ENCODE data around the gene ETFB.
A peak's percentile ranks its signal among the peaks of the same experiment; 100 is the strongest.
"Not testable (repeated sequence)": the region's sequence is repeated elsewhere in the genome, so short reads cannot be mapped to it uniquely, and the experiment has no call there.

The ETFB gene

DNA sequence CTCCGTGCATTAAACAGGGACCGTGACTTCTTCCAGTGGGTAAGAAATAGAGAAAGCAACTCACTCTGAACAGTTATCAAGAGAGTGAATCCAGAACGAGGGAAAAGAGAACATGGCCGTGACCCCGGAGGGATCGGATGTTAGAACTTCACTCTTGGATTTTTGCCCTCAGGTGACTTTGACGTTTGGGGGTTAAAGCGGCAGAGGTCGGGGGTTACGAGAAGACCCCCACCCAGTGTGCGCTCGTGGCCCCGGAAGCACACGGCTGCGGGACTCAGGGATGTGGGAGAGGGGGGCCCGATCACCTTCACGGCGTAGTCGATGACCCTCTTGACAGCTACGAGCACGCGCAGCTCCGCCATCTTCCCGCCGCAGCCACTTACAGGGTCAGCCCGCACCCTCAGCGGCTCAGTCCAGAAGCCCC lies at the start of gene ETFB:
TSS of gene ETFB (minus strand) at position 424 of the 424 bp plus-strand sequence. CDS start at position 362, 62 bp downstream.
- in situ Hi-C loops (cut with HindIII; ENCODE audit: low pct_ligation_motif_present, low pct_unique_long_range_greater_than_20kb, low sequenced_read_pairs), result no loop called here
- DNase-seq, result no peak

DNA sequence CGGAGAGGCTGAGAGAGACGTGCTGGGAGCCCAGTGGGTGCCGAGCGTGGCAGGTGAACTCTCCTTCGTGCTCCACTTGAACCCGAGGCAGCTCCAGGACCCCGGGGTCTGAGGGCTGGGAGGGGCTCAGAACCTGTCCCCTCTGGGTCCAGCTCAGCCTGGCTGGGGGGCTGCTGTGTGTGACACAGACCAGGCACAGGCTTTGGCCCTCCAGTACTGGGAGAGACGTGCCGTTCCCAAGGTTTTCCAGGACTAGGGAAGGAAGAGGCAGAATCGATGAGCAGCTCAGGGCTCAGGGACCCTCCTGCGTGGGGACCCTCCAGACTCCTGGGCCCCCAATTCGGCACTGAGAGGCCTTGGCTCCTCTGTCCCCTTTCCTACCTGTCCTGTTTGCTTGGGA lies 49.0 kb upstream of the ETFB start:
- DNase-seq, result no peak
- in situ Hi-C loops (cut with HindIII; ENCODE audit: low pct_ligation_motif_present, low pct_unique_long_range_greater_than_20kb, low sequenced_read_pairs), result no loop called here

DNA sequence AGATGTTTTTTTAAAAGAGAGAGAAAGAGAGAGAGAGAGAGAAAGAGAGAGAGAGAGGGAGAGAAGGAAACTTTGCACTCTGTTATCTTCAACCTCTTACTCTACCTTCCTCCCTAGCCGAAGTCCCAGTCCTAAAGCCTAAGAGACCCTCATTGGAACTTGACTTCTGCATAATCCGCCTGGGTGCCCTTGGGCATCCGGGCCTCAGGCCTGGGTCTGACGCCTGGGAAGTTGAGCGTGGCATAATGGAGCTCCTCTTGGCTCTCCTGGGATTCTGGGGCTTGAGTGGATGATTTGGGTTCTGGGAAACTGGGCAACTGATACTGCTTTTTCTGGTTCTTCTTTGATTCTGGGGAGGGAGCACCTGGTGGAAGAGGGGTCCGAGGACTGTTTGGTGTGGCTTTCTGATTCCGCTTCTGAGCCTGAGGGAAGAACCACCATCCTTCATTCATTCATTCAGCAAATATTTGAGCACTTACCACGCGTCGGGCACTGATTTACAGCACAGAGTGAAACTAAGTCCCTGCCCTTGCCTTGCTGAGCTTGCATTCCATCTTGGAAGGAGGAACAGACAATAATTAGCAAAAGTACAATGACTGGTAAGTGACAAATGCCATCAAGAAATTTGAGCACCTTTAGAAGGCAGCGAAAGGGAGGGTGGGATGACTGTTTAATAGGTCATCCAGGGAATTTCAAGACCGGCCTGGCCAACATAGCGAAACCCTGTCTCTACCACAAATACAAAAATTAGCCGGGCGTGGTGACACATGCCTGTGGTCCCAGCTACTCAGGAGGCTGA lies 45.0 kb upstream of the ETFB start:
- no peak for DNase-seq
- in situ Hi-C loops (cut with HindIII; ENCODE audit: low pct_ligation_motif_present, low pct_unique_long_range_greater_than_20kb, low sequenced_read_pairs), result no loop called here

DNA sequence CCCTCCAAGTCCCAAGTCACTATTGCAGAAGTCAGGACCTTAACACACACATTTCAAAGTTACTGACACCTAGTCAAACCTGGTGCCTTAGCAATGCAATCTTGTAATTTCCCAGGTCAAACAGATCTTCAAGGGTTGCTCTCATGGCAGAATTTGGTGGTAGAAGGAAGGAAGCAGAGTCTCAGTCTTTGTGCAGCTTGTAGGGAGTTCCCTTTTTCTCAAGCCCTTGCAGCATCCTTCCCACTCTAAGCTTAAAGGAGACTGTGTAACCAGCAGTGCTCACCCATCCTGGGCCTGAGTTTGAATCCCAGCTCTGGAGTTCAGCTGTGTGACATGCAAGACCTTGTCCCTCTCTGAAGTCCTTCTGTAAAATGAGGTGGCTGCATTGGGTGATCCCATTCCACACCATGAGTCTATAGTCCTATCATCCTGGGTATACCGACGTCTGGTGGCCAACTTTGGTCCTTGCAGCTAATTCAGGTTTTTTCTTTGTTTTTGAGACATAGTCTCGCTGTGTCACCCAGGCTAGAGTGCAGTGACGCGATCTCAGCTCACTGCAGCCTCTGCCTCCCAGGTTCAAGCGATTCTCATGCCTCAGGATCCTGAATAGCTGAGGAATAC lies 41.4 kb upstream of the ETFB start:
- DNase-seq, result no peak
- in situ Hi-C loops (cut with HindIII; ENCODE audit: low pct_ligation_motif_present, low pct_unique_long_range_greater_than_20kb, low sequenced_read_pairs), result no loop called here

DNA sequence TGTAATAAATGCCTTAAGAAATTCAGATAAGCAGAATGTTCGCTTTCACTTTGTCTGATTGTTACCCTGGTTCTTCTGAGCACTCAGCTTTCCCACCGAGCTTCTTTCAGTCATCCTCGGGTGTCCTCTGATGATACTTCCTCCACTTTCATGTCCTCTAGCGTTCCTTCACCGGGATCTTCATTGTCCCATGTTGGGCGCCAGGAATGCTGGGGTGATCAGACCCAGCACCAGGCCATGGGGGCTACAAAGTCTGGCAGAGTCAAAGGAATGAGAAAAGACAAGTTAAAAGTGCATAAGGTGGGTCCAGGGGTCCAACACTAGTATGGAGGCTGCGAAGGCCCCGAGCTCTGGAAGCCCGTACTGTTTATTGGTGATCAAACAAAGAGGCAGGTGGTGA lies 35.9 kb upstream of the ETFB start:
- in situ Hi-C loops (cut with HindIII; ENCODE audit: low pct_ligation_motif_present, low pct_unique_long_range_greater_than_20kb, low sequenced_read_pairs), result no loop called here
- no peak for DNase-seq

DNA sequence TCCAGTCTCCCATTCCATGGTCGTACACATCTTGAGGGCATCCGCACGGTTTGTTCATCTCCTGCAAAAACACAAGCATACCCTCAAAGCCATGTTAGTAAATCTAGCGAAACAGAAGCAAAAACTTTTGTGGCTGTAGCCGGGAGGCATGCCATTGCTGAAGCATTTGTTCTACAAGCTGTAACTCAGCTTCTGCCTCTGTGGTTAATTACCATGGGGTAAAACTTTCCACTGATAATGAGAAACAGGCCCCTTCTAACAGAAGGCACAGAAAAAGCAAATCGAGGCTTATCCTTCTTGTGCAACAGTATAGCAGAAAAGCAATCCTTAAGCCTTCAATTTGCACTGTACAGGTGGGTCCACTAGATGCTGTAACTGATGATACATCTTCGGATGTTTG lies 33.7 kb upstream of the ETFB start:
- in situ Hi-C loops (cut with HindIII; ENCODE audit: low pct_ligation_motif_present, low pct_unique_long_range_greater_than_20kb, low sequenced_read_pairs); DNase-seq: not testable (repeated sequence)

DNA sequence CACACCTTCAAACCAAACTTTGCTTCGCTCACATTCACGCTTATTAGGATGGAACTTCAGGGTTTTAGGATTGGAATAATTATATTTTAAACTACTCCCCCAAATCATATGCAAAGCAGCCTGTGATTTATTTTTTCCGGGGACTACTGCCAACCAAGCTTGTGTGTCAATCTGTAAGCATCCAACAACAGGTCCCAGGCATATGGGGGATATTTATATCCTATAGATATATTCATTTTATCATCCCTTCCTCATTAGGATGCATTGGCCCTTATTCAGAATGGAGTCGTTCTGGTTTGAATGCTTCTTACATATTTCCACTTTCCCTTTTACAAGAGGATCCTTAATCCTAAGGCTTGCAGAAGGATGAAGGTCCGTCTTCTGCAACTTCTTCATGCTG lies 33.0 kb upstream of the ETFB start:
- DNase-seq, result no peak
- in situ Hi-C loops (cut with HindIII; ENCODE audit: low pct_ligation_motif_present, low pct_unique_long_range_greater_than_20kb, low sequenced_read_pairs), result no loop called here

DNA sequence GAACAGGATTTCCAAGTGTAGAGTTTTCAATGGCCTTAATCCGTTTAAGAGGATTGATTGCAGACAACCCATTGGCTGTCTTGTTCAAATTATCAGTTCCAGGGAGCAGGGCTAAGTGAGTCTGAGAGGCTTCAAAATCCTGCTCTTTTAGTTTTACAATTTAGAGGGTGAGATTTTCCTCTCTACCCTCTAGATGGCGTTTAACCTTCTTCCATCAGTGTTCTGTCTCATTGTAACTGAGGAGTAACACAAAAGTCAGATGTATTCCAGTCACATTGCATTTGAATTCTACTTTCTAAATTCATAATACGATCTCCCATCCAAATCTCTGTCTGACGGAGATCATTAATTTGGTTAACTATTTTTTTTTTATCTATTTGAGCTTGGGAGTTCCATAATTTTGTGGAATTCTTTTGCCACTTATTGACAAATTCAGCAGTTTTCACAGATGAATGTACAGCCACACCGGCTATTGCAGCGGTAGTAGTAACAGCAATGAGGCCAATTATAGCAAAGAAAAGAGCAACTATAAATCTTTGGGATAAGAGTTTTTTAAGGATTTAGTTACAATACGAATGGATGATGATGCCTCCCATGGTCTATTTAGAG lies 32.0 kb upstream of the ETFB start:
- in situ Hi-C loops (cut with HindIII; ENCODE audit: low pct_ligation_motif_present, low pct_unique_long_range_greater_than_20kb, low sequenced_read_pairs), result no loop called here

DNA sequence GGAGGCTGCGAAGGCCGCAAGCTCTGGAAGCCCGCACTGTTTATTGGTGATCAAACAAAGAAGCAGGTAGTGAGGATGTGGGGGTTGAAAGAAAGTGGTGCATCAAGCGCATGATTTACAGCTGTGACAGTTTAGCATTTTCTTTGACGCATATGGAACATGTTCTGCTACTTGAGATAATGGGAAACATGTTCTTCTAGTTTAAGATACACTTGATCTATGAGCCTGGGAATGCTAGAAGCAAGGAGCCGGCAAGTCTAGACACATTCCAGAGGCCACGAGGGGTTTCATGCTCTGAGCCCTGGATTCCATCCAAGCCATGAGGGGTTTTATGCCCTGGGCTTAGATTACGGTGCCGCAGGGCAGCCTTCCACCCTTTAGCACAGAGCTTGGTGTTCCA lies 31.3 kb upstream of the ETFB start:
- in situ Hi-C loops (cut with HindIII; ENCODE audit: low pct_ligation_motif_present, low pct_unique_long_range_greater_than_20kb, low sequenced_read_pairs); DNase-seq: not testable (repeated sequence)

More for the DNA sequence above, 32.0 kb upstream of the ETFB start:
- DNase-seq, result peak; percentile 30

DNA sequence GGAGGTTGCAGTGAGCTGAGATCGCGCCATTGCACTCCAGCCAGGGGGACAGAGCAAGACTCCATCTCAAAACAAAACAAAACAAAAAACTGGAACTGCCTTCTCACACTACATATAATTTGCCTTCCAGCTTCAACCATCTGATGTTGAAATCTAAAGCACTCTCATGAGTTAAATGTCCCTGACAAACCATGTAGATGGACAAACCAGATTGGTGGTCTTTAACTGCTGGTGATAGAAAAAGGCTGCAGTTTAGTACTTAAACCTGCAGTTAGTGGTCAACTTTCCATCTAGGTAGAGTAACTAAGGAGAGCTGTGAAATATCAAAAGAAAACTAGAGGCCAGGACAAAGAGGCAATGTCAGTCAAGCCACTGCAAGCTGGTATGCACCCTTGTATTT lies 30.0 kb upstream of the ETFB start:
- in situ Hi-C loops (cut with HindIII; ENCODE audit: low pct_ligation_motif_present, low pct_unique_long_range_greater_than_20kb, low sequenced_read_pairs), result no loop called here
- no peak for DNase-seq

DNA sequence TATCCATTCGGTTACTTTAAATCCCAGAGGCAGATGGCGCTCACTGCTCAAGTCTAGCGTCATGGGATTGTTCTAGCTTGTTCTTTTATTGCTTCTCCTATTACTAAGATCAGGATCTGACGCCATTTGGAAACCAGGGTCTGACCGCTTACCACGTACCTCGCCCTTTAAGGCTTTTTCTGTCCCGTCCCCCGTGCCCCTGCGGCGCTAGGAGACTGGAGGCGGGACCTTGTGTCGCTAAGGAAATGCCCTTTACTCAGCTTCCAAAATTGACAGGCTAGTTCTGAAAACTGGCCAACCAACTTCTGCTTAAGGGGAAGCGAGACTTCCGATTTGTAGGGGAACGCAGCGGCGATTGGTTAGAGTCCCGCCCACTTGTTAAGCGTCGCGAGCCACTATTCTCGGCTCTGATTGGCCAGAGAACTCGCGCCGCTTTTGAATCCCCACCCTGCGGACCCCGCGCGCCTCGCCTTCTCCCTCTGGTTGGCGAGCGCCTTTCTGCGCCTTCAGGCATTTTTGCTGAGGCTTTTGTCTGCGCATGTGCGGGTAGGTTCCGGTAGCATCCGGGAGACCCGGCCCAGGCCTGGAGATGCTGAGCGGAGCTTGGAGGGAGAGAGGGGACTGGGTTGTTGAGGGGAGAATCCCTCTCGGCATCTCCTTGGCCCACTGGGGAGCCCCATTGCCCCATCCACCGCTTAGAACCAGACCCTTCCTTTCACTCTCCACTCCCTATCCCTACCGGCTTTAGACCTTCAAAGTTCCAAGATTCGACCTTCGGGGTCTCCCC lies 28.1 kb upstream of the ETFB start:
- in situ Hi-C loops (cut with HindIII; ENCODE audit: low pct_ligation_motif_present, low pct_unique_long_range_greater_than_20kb, low sequenced_read_pairs), result no loop called here
- DNase-seq, result peak; percentile 98

DNA sequence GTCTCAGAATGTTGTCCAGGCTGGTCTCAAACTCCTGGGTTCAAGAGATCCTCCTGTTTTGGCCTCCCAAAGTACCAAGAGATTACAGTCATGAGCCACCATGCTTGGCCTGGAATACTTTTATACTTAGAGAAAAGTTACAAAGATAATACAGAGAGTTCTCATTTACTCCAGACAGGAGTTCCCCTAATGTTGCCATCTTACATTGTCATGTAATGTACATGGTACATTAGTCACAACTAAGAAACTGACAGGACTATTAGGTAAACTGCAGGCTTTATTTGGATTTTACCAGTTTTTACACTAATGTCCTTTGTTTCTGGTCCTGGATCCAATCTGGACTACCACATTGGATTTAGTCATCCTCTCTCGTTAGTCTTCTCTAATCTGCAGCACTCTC lies 26.5 kb upstream of the ETFB start:
- in situ Hi-C loops (cut with HindIII; ENCODE audit: low pct_ligation_motif_present, low pct_unique_long_range_greater_than_20kb, low sequenced_read_pairs), result no loop called here
- DNase-seq, result no peak

DNA sequence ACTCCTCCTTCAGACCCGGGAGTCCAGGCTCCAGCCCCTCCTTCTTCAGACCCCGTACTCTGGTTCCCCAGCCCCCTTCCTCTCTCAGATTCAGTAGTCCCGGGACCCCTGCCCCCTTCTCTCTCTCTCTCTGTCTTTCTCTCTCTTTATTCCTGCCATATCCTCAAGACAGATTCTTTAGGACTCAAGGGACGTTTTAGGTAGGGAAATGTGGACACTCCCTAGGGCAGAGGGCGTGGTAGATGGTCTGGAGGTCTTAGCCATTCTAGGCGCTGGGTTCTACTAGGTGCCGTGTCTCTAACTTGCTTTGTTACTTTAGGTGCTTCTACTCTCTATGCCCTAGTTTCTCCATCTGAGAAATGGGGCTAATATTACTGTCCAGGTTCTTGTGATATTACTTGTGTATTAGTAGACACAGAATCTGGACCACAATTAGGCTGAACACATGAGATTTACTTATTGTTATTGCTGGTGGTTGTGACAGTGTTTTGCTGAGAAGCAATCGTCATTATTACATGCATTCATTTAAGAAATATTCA lies 25.0 kb upstream of the ETFB start:
- in situ Hi-C loops (cut with HindIII; ENCODE audit: low pct_ligation_motif_present, low pct_unique_long_range_greater_than_20kb, low sequenced_read_pairs), result no loop called here

DNA sequence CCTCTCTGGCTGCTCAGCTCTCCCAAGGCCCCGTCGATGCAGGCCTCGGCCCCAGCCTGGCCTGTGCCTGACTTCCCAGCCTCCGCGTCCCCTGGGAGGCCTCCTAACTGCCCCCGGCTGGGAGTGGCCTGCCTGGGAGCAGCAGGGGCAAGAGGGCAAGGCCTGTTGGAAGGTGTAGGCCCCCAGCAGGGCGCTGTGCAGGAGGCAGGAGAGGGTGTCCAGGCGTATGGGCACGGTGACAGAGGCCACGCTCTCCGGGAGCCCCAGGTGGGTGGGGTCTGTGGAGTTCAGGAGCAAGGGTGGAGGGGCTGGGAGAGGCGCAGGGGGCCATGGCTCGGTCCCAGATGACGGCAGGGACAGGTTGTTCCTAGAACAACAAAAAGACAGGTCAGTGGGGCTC lies 23.0 kb upstream of the ETFB start:
- no peak for DNase-seq
- in situ Hi-C loops (cut with HindIII; ENCODE audit: low pct_ligation_motif_present, low pct_unique_long_range_greater_than_20kb, low sequenced_read_pairs), result no loop called here

More for the DNA sequence above, 25.0 kb upstream of the ETFB start:
- no peak for DNase-seq

DNA sequence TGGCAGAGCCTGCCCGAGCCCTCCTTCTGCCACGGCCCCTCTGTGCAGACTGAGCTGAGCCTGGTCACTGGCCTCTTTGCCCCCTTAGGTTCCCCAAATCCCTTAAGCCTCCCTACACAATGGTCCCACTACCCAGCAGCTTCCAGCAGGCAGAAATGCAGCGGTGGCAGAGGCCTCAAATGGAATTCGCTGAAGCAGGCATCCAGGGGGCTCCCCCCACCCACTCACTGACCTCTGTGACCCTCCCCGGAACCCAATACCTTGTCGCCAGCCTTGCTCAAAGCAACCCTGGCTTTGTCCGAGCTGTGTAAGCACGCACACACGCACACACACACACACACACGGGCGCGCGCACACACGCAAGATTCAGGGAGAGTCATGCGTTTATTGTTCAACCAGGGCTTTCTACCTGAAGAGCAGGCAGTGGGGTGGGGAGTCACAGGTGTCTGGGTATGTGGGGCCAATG lies 21.8 kb upstream of the ETFB start, which contains the start of gene LIM2:
TSS of gene LIM2 (minus strand) at position 51 of the 466 bp plus-strand sequence. CDS start 531 bp downstream, outside the sequence.
- in situ Hi-C loops (cut with HindIII; ENCODE audit: low pct_ligation_motif_present, low pct_unique_long_range_greater_than_20kb, low sequenced_read_pairs), result no loop called here
- DNase-seq, result no peak

DNA sequence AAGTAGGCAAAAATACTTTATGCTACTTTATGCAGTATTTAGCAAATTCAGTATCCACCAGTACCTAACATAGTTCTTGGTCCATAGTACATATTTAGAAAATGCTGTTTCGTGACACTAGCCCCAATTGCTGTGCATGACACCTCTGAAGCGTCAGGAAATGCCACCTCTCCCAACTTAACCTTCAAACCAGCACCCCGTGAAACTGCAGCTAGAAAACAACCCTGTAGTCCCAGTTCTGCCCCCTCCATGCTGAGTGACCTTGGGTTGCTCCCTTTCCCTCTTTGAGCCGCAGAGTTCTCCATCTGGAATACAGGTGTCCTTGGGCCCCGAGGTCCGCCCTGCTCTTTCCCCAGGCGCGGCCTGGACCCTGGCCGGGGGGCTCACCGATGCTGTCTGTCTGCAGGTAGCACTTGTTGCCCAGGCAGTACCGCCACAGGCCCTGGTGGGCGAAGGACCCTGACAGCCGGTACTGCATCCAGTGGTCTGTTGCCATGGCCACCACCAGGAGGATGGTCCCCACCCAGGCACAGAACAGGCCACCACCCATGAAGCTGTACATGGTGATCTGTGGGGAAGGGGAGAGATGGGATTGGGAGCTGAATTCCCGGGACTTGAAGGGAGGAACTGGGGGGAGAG lies 20.8 kb upstream of the ETFB start:
- in situ Hi-C loops (cut with HindIII; ENCODE audit: low pct_ligation_motif_present, low pct_unique_long_range_greater_than_20kb, low sequenced_read_pairs), result no loop called here
- no peak for DNase-seq

DNA sequence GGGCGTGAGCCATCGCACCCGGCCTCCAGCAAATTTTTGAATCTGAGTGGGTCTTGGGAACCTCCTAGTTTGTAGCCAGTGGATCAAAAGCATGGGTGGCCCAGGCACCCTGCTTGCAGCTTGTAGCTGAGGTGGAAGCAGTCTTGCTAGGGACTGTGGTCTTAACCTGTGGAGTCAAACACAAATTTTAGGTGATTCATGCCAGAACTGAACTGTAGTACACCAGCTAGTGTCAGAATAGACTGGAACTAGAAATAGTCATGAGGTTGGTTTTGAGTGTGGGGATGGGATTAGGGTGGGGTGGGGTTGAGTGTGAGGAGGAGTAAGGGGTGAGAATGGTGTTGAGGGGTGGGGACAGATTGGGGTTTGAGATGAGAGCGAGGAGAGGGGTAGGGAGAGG lies 15.8 kb upstream of the ETFB start:
- no peak for DNase-seq
- in situ Hi-C loops (cut with HindIII; ENCODE audit: low pct_ligation_motif_present, low pct_unique_long_range_greater_than_20kb, low sequenced_read_pairs), result no loop called here

DNA sequence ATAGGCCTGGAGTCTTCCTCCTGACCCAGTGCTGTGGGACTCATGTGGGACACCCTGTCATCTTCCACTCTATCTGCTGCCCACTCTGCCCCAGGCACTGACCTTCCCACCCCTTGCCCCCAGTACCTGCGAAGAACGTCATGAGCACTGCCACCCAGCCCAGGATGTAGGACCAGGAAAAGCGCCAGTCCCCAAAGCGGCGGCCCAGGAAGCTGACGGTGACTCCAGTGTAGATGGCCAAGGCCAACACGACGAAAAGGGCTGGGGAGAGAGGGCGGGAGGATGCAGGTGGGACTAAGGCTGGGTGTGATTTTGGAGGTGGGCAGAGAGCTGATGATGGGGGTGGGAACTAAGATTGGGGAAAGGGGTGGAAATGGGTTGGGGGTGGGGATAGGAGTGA lies 14.2 kb upstream of the ETFB start:
- in situ Hi-C loops (cut with HindIII; ENCODE audit: low pct_ligation_motif_present, low pct_unique_long_range_greater_than_20kb, low sequenced_read_pairs), result no loop called here
- no peak for DNase-seq
